Measurements from ENCODE around the gene MOB3B.
A peak's percentile ranks its signal among the peaks of the same experiment; 100 is the strongest.

Gene MOB3B

DNA sequence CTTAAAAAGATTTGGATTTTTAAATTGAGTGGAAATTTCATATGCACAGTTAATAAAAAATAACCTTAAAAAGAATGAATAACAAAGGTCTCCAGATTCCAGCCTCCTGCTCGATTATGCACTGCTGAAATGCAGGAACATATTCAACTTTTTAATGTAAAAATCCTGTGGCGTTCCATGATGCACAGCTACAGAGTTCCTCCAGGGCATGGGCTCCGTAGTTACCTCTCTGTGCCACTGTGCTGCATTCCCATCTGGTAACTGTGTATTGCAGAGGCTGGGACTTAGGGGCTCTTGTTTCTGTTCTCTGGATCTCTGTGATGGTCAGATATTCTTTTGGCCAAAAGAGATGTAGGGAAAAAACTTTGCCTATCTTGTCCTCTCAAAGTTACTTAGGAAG is 201.1 kb downstream of the MOB3B start:
- no peaks in the 10 kb centered on the region for H3K27me3 ChIP-seq (replicated peaks)
- no peak overlapping the region for H3K27ac ChIP-seq
- DNase-seq, result no peak
- TF ChIP-seq, protein P1, sequence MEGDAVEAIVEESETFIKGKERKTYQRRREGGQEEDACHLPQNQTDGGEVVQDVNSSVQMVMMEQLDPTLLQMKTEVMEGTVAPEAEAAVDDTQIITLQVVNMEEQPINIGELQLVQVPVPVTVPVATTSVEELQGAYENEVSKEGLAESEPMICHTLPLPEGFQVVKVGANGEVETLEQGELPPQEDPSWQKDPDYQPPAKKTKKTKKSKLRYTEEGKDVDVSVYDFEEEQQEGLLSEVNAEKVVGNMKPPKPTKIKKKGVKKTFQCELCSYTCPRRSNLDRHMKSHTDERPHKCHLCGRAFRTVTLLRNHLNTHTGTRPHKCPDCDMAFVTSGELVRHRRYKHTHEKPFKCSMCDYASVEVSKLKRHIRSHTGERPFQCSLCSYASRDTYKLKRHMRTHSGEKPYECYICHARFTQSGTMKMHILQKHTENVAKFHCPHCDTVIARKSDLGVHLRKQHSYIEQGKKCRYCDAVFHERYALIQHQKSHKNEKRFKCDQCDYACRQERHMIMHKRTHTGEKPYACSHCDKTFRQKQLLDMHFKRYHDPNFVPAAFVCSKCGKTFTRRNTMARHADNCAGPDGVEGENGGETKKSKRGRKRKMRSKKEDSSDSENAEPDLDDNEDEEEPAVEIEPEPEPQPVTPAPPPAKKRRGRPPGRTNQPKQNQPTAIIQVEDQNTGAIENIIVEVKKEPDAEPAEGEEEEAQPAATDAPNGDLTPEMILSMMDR (IDR thresholded peaks at IDR 0.05; ENCODE audit: low read depth, low read length, missing control alignments), result no peak
- no peaks in the 10 kb centered on the region for H3K36me3 ChIP-seq (replicated peaks)
- H3K4me3 ChIP-seq (ENCODE audit: low read depth, low read length), result no peak overlapping the region
- in situ Hi-C loops (cut with HindIII; ENCODE audit: low pct_ligation_motif_present, low sequenced_read_pairs), result loop anchor here (25.0 kb wide), 1 partner anchor 184 kb away; the partner anchor contains the start of gene IFNK

DNA sequence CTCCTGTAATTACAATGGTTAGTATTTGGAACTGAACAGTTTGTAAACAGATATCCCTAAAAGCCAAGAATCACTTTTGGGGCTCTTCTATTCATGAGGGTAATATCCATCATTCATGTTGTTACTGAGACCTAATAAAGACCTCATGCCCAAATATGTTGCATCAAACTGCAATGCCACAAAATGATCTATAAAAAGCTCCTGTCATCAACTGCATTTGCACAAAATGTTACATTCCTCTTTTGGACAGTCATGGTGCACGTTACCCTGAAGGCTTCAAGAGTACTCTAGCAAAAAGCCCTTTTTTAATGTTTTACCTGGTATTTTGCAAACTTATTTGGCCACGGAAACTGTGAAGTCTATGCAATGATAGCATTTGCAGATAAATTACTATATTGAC is 218.4 kb downstream of the MOB3B start:
- DNase-seq, result no peak
- TF ChIP-seq, protein P1 (IDR thresholded peaks at IDR 0.05; ENCODE audit: low read depth, low read length, missing control alignments), result no peak
- Histone ChIP-seq H3K27ac (no peak overlapping the region), H3K4me3 (ENCODE audit: low read depth, low read length) (no peak overlapping the region), H3K27me3 (replicated peaks) (no peaks in the 10 kb centered on the region), H3K36me3 (replicated peaks) (no peaks in the 10 kb centered on the region)
- in situ Hi-C loops (cut with HindIII; ENCODE audit: low pct_ligation_motif_present, low sequenced_read_pairs), result no loop called here

DNA sequence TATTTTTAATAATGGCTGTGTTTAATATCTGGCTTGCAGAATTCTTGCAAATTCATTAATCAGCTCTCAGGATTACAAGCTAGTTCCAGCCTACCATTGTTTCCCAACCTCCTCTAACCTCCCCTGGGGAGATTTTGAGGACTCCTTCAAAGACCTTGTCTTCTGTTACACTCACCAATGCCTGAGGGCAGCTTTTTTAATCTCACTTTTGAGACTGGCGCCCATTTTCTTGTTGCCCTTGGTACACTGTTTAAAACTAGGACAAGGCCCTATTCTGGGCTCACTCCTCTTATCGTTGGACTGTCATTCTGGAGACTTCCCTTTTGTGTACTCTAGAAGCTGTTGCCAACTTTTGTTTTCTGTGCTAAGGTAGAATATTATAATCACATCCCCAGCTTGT is 219.0 kb downstream of the MOB3B start:
- no peaks in the 10 kb centered on the region for H3K27me3 ChIP-seq (replicated peaks)
- H3K36me3 ChIP-seq (replicated peaks), result no peaks in the 10 kb centered on the region
- DNase-seq, result no peak
- TF ChIP-seq, protein P1 (IDR thresholded peaks at IDR 0.05; ENCODE audit: low read depth, low read length, missing control alignments), result no peak
- H3K27ac ChIP-seq, result no peak overlapping the region
- no peak overlapping the region for H3K4me3 ChIP-seq (ENCODE audit: low read depth, low read length)
- in situ Hi-C loops (cut with HindIII; ENCODE audit: low pct_ligation_motif_present, low sequenced_read_pairs), result no loop called here

DNA sequence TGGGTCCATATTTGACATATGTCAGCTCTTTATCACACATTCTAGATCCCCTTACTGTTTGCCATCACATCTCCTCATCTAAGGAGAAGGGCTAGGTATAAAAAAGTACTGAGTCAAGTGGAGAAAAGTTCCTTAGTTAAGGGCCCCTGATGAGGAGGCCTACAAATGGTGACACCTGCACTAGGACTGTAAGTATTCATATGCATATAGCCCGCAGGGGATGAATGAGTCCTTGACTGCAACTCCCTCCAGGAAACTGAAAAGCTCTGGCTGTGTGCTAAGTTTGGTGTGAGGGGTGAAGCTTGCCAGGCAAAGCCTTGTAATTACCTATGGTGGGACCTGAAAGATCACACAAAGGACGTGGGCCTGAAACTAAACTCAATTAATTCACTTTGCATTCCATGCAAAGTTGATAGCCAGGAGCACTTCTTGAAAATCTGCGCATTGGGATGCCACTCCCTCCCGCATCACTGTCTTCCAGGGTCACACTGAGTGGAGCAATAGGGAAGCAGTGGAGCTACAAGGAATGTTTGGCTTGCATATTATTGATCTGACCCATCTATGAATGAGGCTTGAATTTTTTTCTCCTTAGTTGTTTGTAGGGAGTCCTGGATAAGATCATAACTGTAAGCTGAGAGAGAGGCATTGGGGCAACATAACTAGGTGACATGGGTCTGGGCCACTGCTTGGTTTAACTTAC is 220.8 kb downstream of the MOB3B start:
- Histone ChIP-seq H3K27ac (no peak overlapping the region), H3K4me3 (ENCODE audit: low read depth, low read length) (no peak overlapping the region), H3K27me3 (replicated peaks) (no peaks in the 10 kb centered on the region), H3K36me3 (replicated peaks) (no peaks in the 10 kb centered on the region)
- TF ChIP-seq, protein P1 (IDR thresholded peaks at IDR 0.05; ENCODE audit: low read depth, low read length, missing control alignments), result no peak
- DNase-seq, result no peak
- in situ Hi-C loops (cut with HindIII; ENCODE audit: low pct_ligation_motif_present, low sequenced_read_pairs), result no loop called here

DNA sequence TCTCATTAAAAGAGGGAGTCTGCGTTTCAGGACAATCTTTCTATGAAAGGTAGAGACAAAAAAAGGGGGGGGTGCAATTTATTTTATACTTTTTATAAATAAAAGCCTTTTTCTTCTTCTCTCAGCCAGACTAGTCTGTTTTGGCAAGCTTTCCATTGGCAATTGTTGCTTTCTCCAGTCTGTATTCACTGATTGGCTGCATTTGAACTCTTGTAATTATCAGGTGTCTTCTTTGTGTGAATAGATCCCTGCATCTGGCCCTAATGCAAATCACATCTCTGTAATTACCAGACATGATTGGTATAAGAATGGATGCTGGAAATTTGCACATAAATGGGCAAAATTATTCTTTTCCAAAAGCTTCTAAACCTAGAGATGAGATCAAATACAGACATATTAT is 225.1 kb downstream of the MOB3B start:
- Histone ChIP-seq H3K4me3 (ENCODE audit: low read depth, low read length) (no peak overlapping the region), H3K36me3 (replicated peaks) (no peaks in the 10 kb centered on the region), H3K27ac (no peak overlapping the region), H3K27me3 (replicated peaks) (no peaks in the 10 kb centered on the region)
- in situ Hi-C loops (cut with HindIII; ENCODE audit: low pct_ligation_motif_present, low sequenced_read_pairs), result no loop called here
- TF ChIP-seq, protein P1 (IDR thresholded peaks at IDR 0.05; ENCODE audit: low read depth, low read length, missing control alignments), result no peak
- DNase-seq, result no peak

DNA sequence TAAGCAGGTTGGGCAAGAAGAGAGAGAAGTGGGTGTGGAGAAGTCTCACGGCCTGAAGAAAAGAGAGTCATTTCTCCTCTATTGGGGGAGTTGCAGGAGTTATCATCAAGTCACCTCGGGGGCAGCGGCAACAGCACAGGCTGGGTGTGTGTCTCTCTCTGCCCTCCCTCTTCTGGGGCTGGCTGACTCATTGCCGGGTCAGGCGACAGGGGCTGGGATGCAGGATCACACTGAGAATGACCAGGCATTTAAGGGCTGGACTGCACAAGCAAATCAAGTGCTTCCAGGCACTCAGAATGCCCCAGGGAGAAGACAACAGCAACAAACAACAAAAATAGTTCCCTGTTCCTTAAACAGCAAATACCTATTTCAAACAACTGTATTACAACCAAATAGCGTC is 226.4 kb downstream of the MOB3B start:
- peak; percentile 39 for DNase-seq
- Histone ChIP-seq H3K4me3 (ENCODE audit: low read depth, low read length) (no peak overlapping the region), H3K36me3 (replicated peaks) (no peaks in the 10 kb centered on the region), H3K27ac (no peak overlapping the region), H3K27me3 (replicated peaks) (no peaks in the 10 kb centered on the region)
- in situ Hi-C loops (cut with HindIII; ENCODE audit: low pct_ligation_motif_present, low sequenced_read_pairs), result no loop called here
- TF ChIP-seq, protein P1 (IDR thresholded peaks at IDR 0.05; ENCODE audit: low read depth, low read length, missing control alignments), result no peak

Data from brain microvascular endothelial cell (primary cell).